HL-60/S4 treated with phorbol 12-myristate 13-acetate at 8.2 ng/mL for 4 days and 3 days (cell line): Measurements from ENCODE around the gene CCL23.
"Not testable (repeated sequence)": the region's sequence is repeated elsewhere in the genome, so short reads cannot be mapped to it uniquely, and the experiment has no call there.

Experiments used
- in situ Hi-C: fragments of 300-500 bp; cut with MboI; formaldehyde crosslinking; loops from 2 replicates; pipeline ENCODE4 v1.15.0; 2022; ENCODE audit warnings: low sequenced_read_pairs

The CCL23 gene

GRCh38 chr17:36017799-36018198 lies at the start of gene CCL23:
Gene CCL23, minus strand, starts transcription at chr17:36017972. Its CDS starts 75 bp downstream, at chr17:36017897.
- in situ Hi-C loops = no loop called here

GRCh38 chr17:36066365-36066985 lies 48.7 kb upstream of the CCL23 start:
- in situ Hi-C loops = no loop called here

- in situ Hi-C loops = no loop called here
Measured at GRCh38 chr17:36063786-36064541, 46.2 kb upstream of the CCL23 start, which contains the start of gene CCL18. Gene CCL18, plus strand, starts transcription at chr17:36064272. Its CDS starts 71 bp downstream, at chr17:36064343.

GRCh38 chr17:36060816-36061215 lies 43.0 kb upstream of the CCL23 start:
- in situ Hi-C loops = no loop called here

GRCh38 chr17:36059406-36059805 lies 41.6 kb upstream of the CCL23 start:
- in situ Hi-C loops = no loop called here

GRCh38 chr17:36057911-36058310 lies 40.1 kb upstream of the CCL23 start:
- in situ Hi-C loops = no loop called here

- in situ Hi-C loops = no loop called here
Measured at GRCh38 chr17:36055921-36056520, 38.2 kb upstream of the CCL23 start.

GRCh38 chr17:36055171-36055570 lies 37.4 kb upstream of the CCL23 start:
- in situ Hi-C loops = no loop called here

- in situ Hi-C loops = no loop called here
Measured at GRCh38 chr17:36049643-36050042, 31.9 kb upstream of the CCL23 start.

GRCh38 chr17:36048066-36048465 lies 30.3 kb upstream of the CCL23 start:
- in situ Hi-C loops = no loop called here

- in situ Hi-C loops = no loop called here
Measured at GRCh38 chr17:36036235-36036634, 18.5 kb upstream of the CCL23 start.

- in situ Hi-C loops = no loop called here
Measured at GRCh38 chr17:36034127-36034526, 16.4 kb upstream of the CCL23 start.

GRCh38 chr17:36030956-36031355 lies 13.2 kb upstream of the CCL23 start:
- in situ Hi-C loops = no loop called here

GRCh38 chr17:36027761-36028160 lies 10.0 kb upstream of the CCL23 start:
- in situ Hi-C loops = no loop called here

- in situ Hi-C loops = no loop called here
Measured at GRCh38 chr17:36024106-36024869, 6.5 kb upstream of the CCL23 start.

GRCh38 chr17:36019423-36019822 lies 1.7 kb upstream of the CCL23 start:
- in situ Hi-C loops = no loop called here

- in situ Hi-C loops = no loop called here
Measured at GRCh38 chr17:36016555-36016954, 1.2 kb downstream of the CCL23 start.

- in situ Hi-C loops = not testable (repeated sequence)
Measured at GRCh38 chr17:36015895-36016294, 1.9 kb downstream of the CCL23 start.

GRCh38 chr17:36014946-36015345 lies 2.8 kb downstream of the CCL23 start:
- in situ Hi-C loops = no loop called here

GRCh38 chr17:36011201-36011600 lies 6.6 kb downstream of the CCL23 start:
- in situ Hi-C loops = no loop called here

- in situ Hi-C loops = no loop called here
Measured at GRCh38 chr17:36008998-36009665, 8.6 kb downstream of the CCL23 start.
